GM23338 (cell line): Measurements from ENCODE around the gene FMNL1.

ENCODE experiments used
- CREB1 ChIP-seq: fragments of 250-450 bp; sonication (Bioruptor Pico); IDR thresholded peaks from 2 replicates; pipeline ENCODE4 v1.5.0; 2020; ENCODE audit warnings: low read depth, mild to moderate bottlenecking, moderate library complexity
- CTCF ChIP-seq, 2 experiments: fragments of 200-600 bp in 1 of 2; sonication (generic) in 1 of 2; conservative IDR thresholded peaks; 2 replicates each; pipeline versions ENCODE4 v1.5.1 to v1.6.1; 2016 to 2017; ENCODE audit warnings: antibody characterized with exemption in 2 of 2, low read depth in 2 of 2, mild to moderate bottlenecking in 2 of 2, moderate library complexity in 1 of 2
- ETS1 ChIP-seq: IDR thresholded peaks from 2 replicates; pipeline ENCODE4 v1.6.1; 2016; ENCODE audit warnings: antibody characterized with exemption
- EZH2 ChIP-seq: fragments of 200-600 bp; sonication (generic); IDR thresholded peaks from one replicate; pipeline ENCODE4 v1.8.0; 2017; ENCODE audit warnings: antibody characterized with exemption, mild to moderate bottlenecking, low read depth; ENCODE audit not compliant: unreplicated experiment
- EZH2phosphoT487 ChIP-seq: fragments of 200-600 bp; sonication (generic); IDR thresholded peaks from one replicate; pipeline ENCODE4 v1.8.1; 2018; ENCODE audit warnings: antibody characterized with exemption; ENCODE audit not compliant: unreplicated experiment
- JUNB ChIP-seq: IDR thresholded peaks from one replicate; pipeline ENCODE4 v1.6.1; 2016; ENCODE audit warnings: antibody characterized with exemption; ENCODE audit not compliant: unreplicated experiment
- NANOG ChIP-seq: IDR thresholded peaks from 2 replicates; pipeline ENCODE4 v1.6.1; 2016; ENCODE audit warnings: antibody characterized with exemption, borderline replicate concordance
- POLR2AphosphoS5 ChIP-seq: IDR thresholded peaks from 2 replicates; pipeline ENCODE4 v1.6.1; 2016; ENCODE audit warnings: antibody characterized with exemption, low read depth
- REST ChIP-seq: IDR thresholded peaks from one replicate; pipeline ENCODE4 v1.6.1; 2018; ENCODE audit warnings: antibody characterized with exemption; ENCODE audit not compliant: unreplicated experiment
- ZNF331 ChIP-seq: fragments of 250-450 bp; sonication (Bioruptor Pico); IDR thresholded peaks from 2 replicates; pipeline ENCODE4 v1.5.0; 2020; ENCODE audit warnings: low read depth, mild to moderate bottlenecking, moderate library complexity
- ZNF462 ChIP-seq: fragments of 250-450 bp; sonication (Bioruptor Pico); IDR thresholded peaks from 2 replicates; pipeline ENCODE4 v1.5.0; 2020; ENCODE audit warnings: mild to moderate bottlenecking, moderate library complexity

- TF ChIP-seq CTCF (conservative IDR thresholded peaks at IDR 0.05; ENCODE audit: low read depth in 2 of 2) (no peak), REST (no peak), EZH2 (no peak), POLR2AphosphoS5 (no peak), EZH2phosphoT487 (no peak), NANOG (no peak), CREB1 (CRISPR knock-in tag) (no peak), JUNB (no peak), ETS1 (no peak), ZNF331 (CRISPR knock-in tag) (no peak), ZNF462 (CRISPR knock-in tag) (no peak)
These were observed 61.3 kb downstream of the FMNL1 start for GRCh38 chr17:45282683-45283644.
